A549 (cell line): ENCODE measurements around the gene MYO18A. TPM values are rescaled to one million over a fixed set of nuclear protein-coding genes. Genes with fewer than 3 reads are reported as not detected.

ENCODE experiments used
- ATAC-seq, 2 experiments: fragments of 200-7000 bp in 1 of 2; fragments of >200 bp in 1 of 2; cut with Nextera tagmentation in 1 of 2; cut with Tn5 transposase in 1 of 2; 3 replicates each; pipeline versions ENCODE4 v1.8.0 to v1.9.1; 2018 to 2020; ENCODE audit warnings: mild to moderate bottlenecking in 1 of 2, moderate library complexity in 1 of 2
- CTCF ChIA-PET: fragments of 300-600 bp; sonication (Branson Sonifier 250); formaldehyde crosslinking; extraction: SDS; loops from one replicate; lab custom pipeline; 2021; ENCODE audit warnings: antibody characterized with exemption, inconsistent platforms; lab: Yijun Ruan, JAX
- POLR2A ChIA-PET: fragments of 350-600 bp; formaldehyde crosslinking; extraction: SDS; loops from one replicate; lab custom pipeline; 2021; ENCODE audit warnings: antibody characterized with exemption, inconsistent platforms; lab: Yijun Ruan, JAX
- DNase-seq, 2 experiments: peaks; one replicate each; pipeline versions ENCODE4 v3.0.0 to v3.0.0-alpha.2; 2011 to 2016; ENCODE audit warnings: low read depth in 1 of 2, low spot score in 1 of 2
- FAIRE-seq: peaks from 2 replicates; lab custom pipeline; 2011; peaks lifted over from hg19 to GRCh38; lab: Jason Lieb, UNC
- H3K27ac ChIP-seq, 2 experiments: fragments of >200 bp; sonication (Bioruptor Twin); formaldehyde crosslinking; 3 replicates each; pipeline ENCODE4 v1.5.1; 2016 to 2017
- H3K4me1 ChIP-seq: fragments of >200 bp; sonication (Bioruptor Twin); formaldehyde crosslinking; 3 replicates; pipeline ENCODE4 v1.6.1; 2016
- H3K4me2 ChIP-seq: fragments of >200 bp; sonication (Bioruptor Twin); formaldehyde crosslinking; 3 replicates; pipeline ENCODE4 v1.6.1; 2016
- H3K4me3 ChIP-seq: fragments of >200 bp; sonication (Bioruptor Twin); formaldehyde crosslinking; 3 replicates; pipeline ENCODE4 v1.5.1; 2016
- H3K9me3 ChIP-seq: fragments of >200 bp; sonication (Bioruptor Twin); formaldehyde crosslinking; 3 replicates; pipeline ENCODE4 v1.6.1; 2016
- BHLHE40 ChIP-seq: IDR thresholded peaks from 2 replicates; pipeline ENCODE4 v1.6.1; 2012; ENCODE audit warnings: low read depth, low read length, inconsistent platforms
- SREBF2 ChIP-seq: fragments of 450-650 bp; IDR thresholded peaks from 2 replicates; pipeline ENCODE4 v1.6.1; 2014; ENCODE audit warnings: mild to moderate bottlenecking, moderate library complexity
- WGBS: methylation state at CpG from one replicate; pipeline ENCODE4 v1.1.6; 2017; ENCODE audit errors: missing lambda C conversion rate; 5-methylcytosine and 5-hydroxymethylcytosine counted together
- polyA plus RNA-seq, 4 experiments: library from polyadenylated mRNA; depleted of rRNA in 3 of 4; stranded (reverse); fragments of >200 nt; fragmentation: RNase III in 1 of 4; extraction: RNeasy Plus Mini Kit Qiagen cat#74134 plus additional on column Dnase treatment in 1 of 4; gene quantifications; 2 replicates in 3 of 4; 3 replicates in 1 of 4; pipeline ENCODE4 v1.2.3, GENCODE V29; 2011 to 2017

MYO18A gene
- polyA plus RNA-seq, 2 of the 4 experiments (the other 2 are of a cell fraction) = 12.3 to 28.4 TPM

DNA sequence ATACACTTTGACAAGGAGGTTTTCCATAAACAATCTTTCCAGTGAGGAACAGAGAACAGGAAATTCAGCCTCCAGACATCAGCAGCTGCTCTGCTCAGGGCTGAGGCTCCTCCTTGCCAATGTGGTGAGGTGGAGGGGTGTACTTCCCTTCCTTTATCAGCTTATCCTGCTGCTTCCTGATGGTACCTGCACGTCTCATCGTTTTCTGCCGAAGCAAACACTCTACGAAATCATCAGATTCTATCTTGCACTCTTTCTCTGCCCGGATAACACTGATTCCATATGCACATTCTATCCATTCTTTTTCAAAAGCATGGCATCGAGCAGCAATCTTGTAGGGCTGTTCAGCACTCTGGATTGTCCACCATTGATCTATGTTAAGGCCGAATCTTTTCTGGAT, 159.0 kb downstream of the MYO18A start:
- 42% methylated on average over 7 of the region's 7 CpGs for WGBS

More for the DNA sequence above, 159.0 kb downstream of the MYO18A start:
- ChIA-PET CTCF (interaction anchor here (0.9 kb wide), 1 partner anchor 91 kb away, joined by 3 read pairs; no protein-coding TSS in a partner anchor), POLR2A (no interaction called here)
- Histone ChIP-seq H3K27ac (no peak overlapping the region), H3K4me3 (no peak overlapping the region), H3K4me1 (no peaks in the 10 kb centered on the region), H3K9me3 (no peaks in the 10 kb centered on the region), H3K4me2 (no peak overlapping the region)
- DNase-seq (no peak), ATAC-seq (no peak), FAIRE-seq (no peak)
- TF ChIP-seq SREBF2 = no peak
- TF ChIP-seq BHLHE40 = no peak

Other genes starting within 250 kb of the MYO18A start
- gene PHF12, start 228.9 kb downstream of the MYO18A start, polyA plus RNA-seq (2011; rRNA removed) = 25.3 and 29.3 TPM in 2 replicates
- gene PHF12, start 228.9 kb downstream of the MYO18A start, polyA plus RNA-seq (2017; fragmentation: RNase III; extraction: RNeasy Plus Mini Kit Qiagen cat#74134 plus additional on column Dnase treatment) = 28.0 to 31.9 TPM (median 29.9 TPM) in 3 replicates
- gene SEZ6, start 174.4 kb downstream of the MYO18A start, polyA plus RNA-seq (2011; rRNA removed) = not detected in 2 replicates
- not detected in 3 replicates for gene SEZ6, start 174.4 kb downstream of the MYO18A start, polyA plus RNA-seq (2017; fragmentation: RNase III; extraction: RNeasy Plus Mini Kit Qiagen cat#74134 plus additional on column Dnase treatment)
- gene PIPOX, start 137.3 kb downstream of the MYO18A start, polyA plus RNA-seq (2011; rRNA removed) = 0.94 and 1.4 TPM in 2 replicates
- gene PIPOX, start 137.3 kb downstream of the MYO18A start, polyA plus RNA-seq (2017; fragmentation: RNase III; extraction: RNeasy Plus Mini Kit Qiagen cat#74134 plus additional on column Dnase treatment) = 0.28 to 0.49 TPM (median 0.39 TPM) in 3 replicates
- gene CRYBA1, start 66.5 kb upstream of the MYO18A start, polyA plus RNA-seq (2011; rRNA removed) = 0.10 TPM in 1 of 2 replicates, not detected in the other
- gene CRYBA1, start 66.5 kb upstream of the MYO18A start, polyA plus RNA-seq (2017; fragmentation: RNase III; extraction: RNeasy Plus Mini Kit Qiagen cat#74134 plus additional on column Dnase treatment) = 0.12 TPM in 1 of 3 replicates, not detected in the others
- gene NUFIP2, start 113.8 kb upstream of the MYO18A start, polyA plus RNA-seq (2011; rRNA removed) = 29.4 and 34.7 TPM in 2 replicates
- gene NUFIP2, start 113.8 kb upstream of the MYO18A start, polyA plus RNA-seq (2017; fragmentation: RNase III; extraction: RNeasy Plus Mini Kit Qiagen cat#74134 plus additional on column Dnase treatment) = 33.0 to 33.5 TPM (median 33.1 TPM) in 3 replicates
- 46.7 and 47.1 TPM in 2 replicates for gene TAOK1, start 210.0 kb upstream of the MYO18A start, polyA plus RNA-seq (2011; rRNA removed)
- 18.2 to 19.6 TPM (median 18.7 TPM) in 3 replicates for gene TAOK1, start 210.0 kb upstream of the MYO18A start, polyA plus RNA-seq (2017; fragmentation: RNase III; extraction: RNeasy Plus Mini Kit Qiagen cat#74134 plus additional on column Dnase treatment)